GM12878 (cell line): ENCODE results near the gene PLXNA4. TPM values are rescaled to one million over a fixed set of nuclear protein-coding genes. Genes with fewer than 3 reads are reported as not detected.

ENCODE experiments used
- BCL3 ChIP-seq: IDR thresholded peaks from 2 replicates; pipeline ENCODE4 v1.6.1; 2011; ENCODE audit warnings: borderline replicate concordance, low read depth, mild to moderate bottlenecking, moderate library complexity, low read length; ENCODE audit not compliant: insufficient read depth, poor library complexity, severe bottlenecking
- BCLAF1 ChIP-seq: fragments of 450-650 bp; IDR thresholded peaks from 2 replicates; pipeline ENCODE4 v1.6.1; 2017; ENCODE audit warnings: antibody characterized with exemption, mild to moderate bottlenecking, moderate library complexity
- CTCF ChIP-seq, 3 experiments: IDR thresholded peaks in 2 of 3; conservative IDR thresholded peaks in 1 of 3; 2 replicates each; pipeline ENCODE4 v1.5.1; 2011; ENCODE audit warnings: low read depth in 3 of 3, low read length in 3 of 3, mild to moderate bottlenecking in 3 of 3, control low read depth in 2 of 3, moderate library complexity in 2 of 3, inconsistent platforms in 1 of 3, mixed read lengths in 1 of 3; ENCODE audit not compliant: control insufficient read depth in 2 of 3, insufficient read depth in 1 of 3; ENCODE audit errors: extremely low read depth in 1 of 3
- RAD21 ChIP-seq: IDR thresholded peaks from 2 replicates; pipeline ENCODE4 v1.6.1; 2011; ENCODE audit warnings: mild to moderate bottlenecking, low read depth, low read length, moderate library complexity; ENCODE audit not compliant: insufficient read depth
- SP1 ChIP-seq: IDR thresholded peaks from one replicate; pipeline ENCODE4 v1.6.1; 2011; ENCODE audit warnings: low read depth, low read length
- ZBTB33 ChIP-seq: fragments of 450-650 bp; IDR thresholded peaks from 2 replicates; pipeline ENCODE4 v1.6.1; 2017; ENCODE audit warnings: mild to moderate bottlenecking
- polyA plus RNA-seq, 11 experiments: library from polyadenylated mRNA; depleted of rRNA in 4 of 11; unstranded in 6 of 11; stranded (reverse) in 5 of 11; fragments of >200 nt; fragmentation: Nextera tagmentation in 4 of 11; fragmentation: Illumina TruSeq in 1 of 11; extraction: Ambion mirVana in 4 of 11; extraction: Trizol in 1 of 11; gene quantifications; 1 replicate in 1 of 11; 2 replicates in 10 of 11; pipeline versions ENCODE4 v1.2.1 to v1.2.3, GENCODE V29; 2011 to 2016; ENCODE audit warnings: inconsistent platforms in 2 of 11, missing spikeins in 2 of 11, low read depth in 1 of 11
- total RNA-seq, 4 experiments: library from RNA; depleted of rRNA in 3 of 4; stranded (reverse); fragments of >200 nt in 3 of 4; fragmentation: Illumina TruSeq in 1 of 4; extraction: Trizol in 1 of 4; gene quantifications; 2 replicates each; pipeline versions ENCODE4 v1.2.1 to v1.2.3, GENCODE V29; 2013 to 2021

The PLXNA4 gene
- total and polyA plus RNA-seq, 10 of the 15 experiments (the other 5 are each of a cell fraction or from before 2014, with no cell fraction given), result 0.03 TPM; not detected in 9

GRCh38 chr7:132580717-132581285, 4.5 kb upstream of the PLXNA4 start (continued):
- peak; percentile 71 to 84 (median 71) for TF ChIP-seq CTCF (IDR thresholded peaks at IDR 0.05 in 2 of 3, conservative IDR thresholded peaks at IDR 0.05 in 1 of 3; ENCODE audit: control insufficient read depth in 2 of 3, extremely low read depth in 1 of 3, insufficient read depth in 1 of 3, low read depth in 3 of 3, low read length in 3 of 3)
- TF ChIP-seq SP1, result no peak
- peak; percentile 76 for TF ChIP-seq RAD21
- no peak for TF ChIP-seq BCLAF1
- TF ChIP-seq ZBTB33, result no peak
- no peak for TF ChIP-seq BCL3
